B cell (primary cell): ENCODE measurements around the gene S100A5. TPM values are rescaled to one million over a fixed set of nuclear protein-coding genes. Genes with fewer than 3 reads are reported as not detected.

Experiments used
- ATAC-seq: fragments of 200-7000 bp; cut with Tn5 transposase; one replicate; pipeline ENCODE4 v1.10.0; 2021; ENCODE audit warnings: low read depth, mild to moderate bottlenecking, moderate number of reproducible peaks, moderate library complexity
- CTCF ChIA-PET: fragments of 350-600 bp; sonication (Branson Sonifier 250); formaldehyde crosslinking; loops from one replicate; lab custom pipeline; 2021; ENCODE audit warnings: antibody characterized with exemption, inconsistent platforms; lab: Charles Lee
- POLR2A ChIA-PET: fragments of 350-600 bp; sonication (Branson Sonifier 250); formaldehyde crosslinking; loops from one replicate; lab custom pipeline; 2021; ENCODE audit warnings: antibody characterized with exemption; lab: Charles Lee
- DNase-seq: peaks from one replicate; pipeline ENCODE4 v3.0.0; 2013
- H2AFZ ChIP-seq: 2 replicates; pipeline ENCODE4 v1.6.1; 2012; ENCODE audit warnings: mild to moderate bottlenecking, low read depth, low read length; ENCODE audit not compliant: insufficient read depth, poor library complexity, severe bottlenecking
- H3K27ac ChIP-seq, 2 donors: 1 replicate in 1 of 2; 2 replicates in 1 of 2; pipeline ENCODE4 v1.5.1; 2012 to 2013; ENCODE audit warnings: low read length in 2 of 2, mild to moderate bottlenecking in 2 of 2, moderate library complexity in 1 of 2
- H3K27me3 ChIP-seq, 4 experiments: fragments of 200-600 bp in 1 of 4; sonication (generic) in 1 of 4; replicated peaks in 1 of 4; 1 replicate in 2 of 4; 2 replicates in 2 of 4; pipeline versions ENCODE4 v1.6.1 to v1.7.0; 2013 to 2016; ENCODE audit warnings: low read length in 3 of 4, mild to moderate bottlenecking in 2 of 4, mixed read lengths in 1 of 4, moderate library complexity in 1 of 4; ENCODE audit not compliant: insufficient read depth in 4 of 4, control insufficient read depth in 3 of 4; ENCODE audit errors: control extremely low read depth in 1 of 4
- H3K36me3 ChIP-seq, 2 experiments: replicated peaks in 1 of 2; 1 replicate in 1 of 2; 2 replicates in 1 of 2; pipeline versions ENCODE4 v1.6.1 to v1.7.1; 2013; ENCODE audit warnings: low read length in 1 of 2; ENCODE audit not compliant: insufficient read depth in 2 of 2, control insufficient read depth in 1 of 2; ENCODE audit errors: control extremely low read depth in 1 of 2, extremely low read depth in 1 of 2
- H3K4me1 ChIP-seq, 2 donors: fragments of 200-600 bp in 1 of 2; sonication (generic) in 1 of 2; 1 replicate in 1 of 2; 2 replicates in 1 of 2; pipeline versions ENCODE4 v1.5.1 to v1.6.1; 2013 to 2017; ENCODE audit warnings: low read length in 2 of 2; ENCODE audit not compliant: control insufficient read depth in 2 of 2, insufficient read depth in 2 of 2
- H3K4me2 ChIP-seq: replicated peaks from 2 replicates; pipeline ENCODE3; 2012; ENCODE audit warnings: mild to moderate bottlenecking, low read depth, low read length; ENCODE audit not compliant: poor library complexity, severe bottlenecking
- H3K4me3 ChIP-seq, 5 experiments: fragments of 200-600 bp in 1 of 5; sonication (generic) in 1 of 5; 1 replicate in 3 of 5; 2 replicates in 2 of 5; pipeline versions ENCODE4 v1.5.1 to v1.7.0; 2011 to 2016; ENCODE audit warnings: low read length in 4 of 5, mild to moderate bottlenecking in 4 of 5, low read depth in 2 of 5, control low read depth in 1 of 5, moderate library complexity in 1 of 5; ENCODE audit not compliant: insufficient read depth in 1 of 5; ENCODE audit errors: control extremely low read depth in 1 of 5, extremely low read depth in 1 of 5
- H3K79me2 ChIP-seq: fragments of 200-600 bp; sonication (generic); one replicate; pipeline ENCODE4 v1.6.0; 2016; ENCODE audit warnings: low read length; ENCODE audit not compliant: control insufficient read depth, insufficient read depth
- H3K9ac ChIP-seq: fragments of 200-600 bp; sonication (generic); 2 replicates; pipeline ENCODE4 v1.6.1; 2017; ENCODE audit warnings: mild to moderate bottlenecking, low read length, moderate library complexity
- H3K9me3 ChIP-seq, 3 donors: one replicate each; pipeline versions ENCODE4 v1.6.1 to v1.7.1; 2013; ENCODE audit warnings: low read length in 2 of 3; ENCODE audit not compliant: control insufficient read depth in 2 of 3, insufficient read depth in 1 of 3; ENCODE audit errors: control extremely low read depth in 1 of 3
- H4K20me1 ChIP-seq: 2 replicates; pipeline ENCODE4 v1.6.0; 2012; ENCODE audit warnings: mild to moderate bottlenecking, low read length; ENCODE audit not compliant: insufficient read depth, control insufficient read depth, poor library complexity, severe bottlenecking
- H3K27ac Mint-ChIP-seq: one replicate; pipeline ENCODE4 v1.8.0; 2021; ENCODE audit warnings: mixed read lengths
- H3K27me3 Mint-ChIP-seq: one replicate; pipeline ENCODE4 v1.8.0; 2021; ENCODE audit warnings: mixed read lengths
- H3K4me1 Mint-ChIP-seq: one replicate; pipeline ENCODE4 v1.8.0; 2021; ENCODE audit warnings: mixed read lengths
- H3K4me3 Mint-ChIP-seq: one replicate; pipeline ENCODE4 v1.8.0; 2021; ENCODE audit warnings: mixed read lengths
- H3K9me3 Mint-ChIP-seq: one replicate; pipeline ENCODE4 v1.8.0; 2022; ENCODE audit warnings: mixed read lengths; ENCODE audit not compliant: insufficient read depth
- CTCF ChIP-seq: fragments of 200-600 bp; IDR thresholded peaks from one replicate; pipeline ENCODE4 v1.8.0; 2022; ENCODE audit warnings: antibody characterized with exemption, mild to moderate bottlenecking
- EZH2 ChIP-seq: IDR thresholded peaks from 2 replicates; pipeline ENCODE4 v1.6.1; 2012; ENCODE audit warnings: borderline replicate concordance, low read depth, mild to moderate bottlenecking, moderate library complexity, low read length; ENCODE audit not compliant: insufficient read depth, poor library complexity, severe bottlenecking
- WGBS: methylation state at CpG from one replicate; pipeline ENCODE4 v1.1.5; 2013; ENCODE audit warnings: missing lambda C conversion rate; ENCODE audit not compliant: insufficient coverage; 5-methylcytosine and 5-hydroxymethylcytosine counted together
- intact Hi-C: fragments of 100-400 bp; cut with micrococcal nuclease; formaldehyde crosslinking; loops from one replicate; pipeline ENCODE4 v1.10.0; 2022
- polyA plus RNA-seq: library from polyadenylated mRNA; depleted of rRNA; stranded (reverse); fragments of >200 nt; gene quantifications from 2 replicates; pipeline ENCODE4 v1.2.3, GENCODE V29; 2012
- total RNA-seq, 2 donors: library from RNA; stranded (reverse); fragments of 120-200 nt in 1 of 2; gene quantifications; 1 replicate in 1 of 2; 2 replicates in 1 of 2; pipeline versions ENCODE4 v1.2.3 to v1.2.4, GENCODE V29; 2013 to 2022

The S100A5 gene
- total and polyA plus RNA-seq, 2 donors (not counting 1 experiment from before 2014, with no cell fraction given) = 0.64 TPM; not detected in 1

GRCh38 chr1:153526132-153526543 lies 14.6 kb downstream of the S100A5 start:
- H2AFZ ChIP-seq = no peak overlapping the region
- H3K4me2 ChIP-seq = no peak overlapping the region
- H3K79me2 ChIP-seq = no peaks in the 10 kb centered on the region
- TF ChIP-seq EZH2 = no peak
- TF ChIP-seq CTCF = no peak
- Mint-ChIP-seq H3K9me3 (no peaks in the 10 kb centered on the region), H3K27me3 (peaks cover 4% of the 10 kb centered on the region), H3K4me3 (no peak overlapping the region), H3K27ac (no peak overlapping the region), H3K4me1 (no peaks in the 10 kb centered on the region)
- H3K9me3 ChIP-seq = no peaks in the 10 kb centered on the region
- ATAC-seq = no peak
- no peaks in the 10 kb centered on the region for H3K36me3 ChIP-seq
- CTCF ChIA-PET = interaction anchor here (0.9 to 3.2 kb wide), 2 partner anchors 10 to 47 kb away, joined by 3 to 11 read pairs; partner anchors contain the start of gene S100A6
- H3K4me1 ChIP-seq = no peaks in the 10 kb centered on the region
- peaks cover 0 to 2% (median 0%) of the 10 kb centered on the region in 4 experiments for H3K27me3 ChIP-seq
- H3K9ac ChIP-seq = no peak overlapping the region
- H3K27ac ChIP-seq = no peak overlapping the region
- intact Hi-C loops = no loop called here
- H4K20me1 ChIP-seq = no peaks in the 10 kb centered on the region
- WGBS = 71% methylated on average over 5 of the region's 8 CpGs
- no peak for DNase-seq
- POLR2A ChIA-PET = no interaction called here
- no peak overlapping the region for H3K4me3 ChIP-seq

GRCh38 chr1:153525088-153525728 lies 15.5 kb downstream of the S100A5 start:
- 62% methylated on average over 3 of the region's 3 CpGs for WGBS

More at GRCh38 chr1:153525088-153525728, 15.5 kb downstream of the S100A5 start:
- H3K4me1 ChIP-seq = no peaks in the 10 kb centered on the region
- no peak overlapping the region for H3K27ac Mint-ChIP-seq
- H4K20me1 ChIP-seq = no peaks in the 10 kb centered on the region
- no peak overlapping the region for H3K4me2 ChIP-seq
- no peak for DNase-seq
- H3K4me3 ChIP-seq = no peak overlapping the region
- no peak for TF ChIP-seq EZH2
- TF ChIP-seq CTCF = no peak
- H2AFZ ChIP-seq = no peak overlapping the region
- intact Hi-C loops = no loop called here
- H3K27me3 Mint-ChIP-seq = peaks cover 4% of the 10 kb centered on the region
- ChIA-PET POLR2A (interaction anchor here (0.7 kb wide), 1 partner anchor 11 kb away, joined by 6 read pairs; no protein-coding TSS in a partner anchor), CTCF (interaction anchor here (0.7 to 3.2 kb wide), 5 partner anchors 10 to 1869 kb away, joined by 3 to 11 read pairs (median 4); partner anchors contain the start of gene S100A6)
- no peaks in the 10 kb centered on the region for H3K9me3 ChIP-seq
- H3K27ac ChIP-seq = no peak overlapping the region
- no peaks in the 10 kb centered on the region for H3K4me1 Mint-ChIP-seq
- ATAC-seq = no peak
- no peaks in the 10 kb centered on the region for H3K79me2 ChIP-seq
- peaks cover 0 to 2% (median 0%) of the 10 kb centered on the region in 4 experiments for H3K27me3 ChIP-seq
- H3K9me3 Mint-ChIP-seq = no peaks in the 10 kb centered on the region
- no peak overlapping the region for H3K4me3 Mint-ChIP-seq
- H3K9ac ChIP-seq = no peak overlapping the region
- H3K36me3 ChIP-seq = no peaks in the 10 kb centered on the region
